ENCODE data around the gene THBS4. TPM values are rescaled to one million over a fixed set of nuclear protein-coding genes. Genes with fewer than 3 reads are reported as not detected.

THBS4 gene
- total RNA-seq, 1 experiment from 2014 or later = 6.6 TPM

DNA sequence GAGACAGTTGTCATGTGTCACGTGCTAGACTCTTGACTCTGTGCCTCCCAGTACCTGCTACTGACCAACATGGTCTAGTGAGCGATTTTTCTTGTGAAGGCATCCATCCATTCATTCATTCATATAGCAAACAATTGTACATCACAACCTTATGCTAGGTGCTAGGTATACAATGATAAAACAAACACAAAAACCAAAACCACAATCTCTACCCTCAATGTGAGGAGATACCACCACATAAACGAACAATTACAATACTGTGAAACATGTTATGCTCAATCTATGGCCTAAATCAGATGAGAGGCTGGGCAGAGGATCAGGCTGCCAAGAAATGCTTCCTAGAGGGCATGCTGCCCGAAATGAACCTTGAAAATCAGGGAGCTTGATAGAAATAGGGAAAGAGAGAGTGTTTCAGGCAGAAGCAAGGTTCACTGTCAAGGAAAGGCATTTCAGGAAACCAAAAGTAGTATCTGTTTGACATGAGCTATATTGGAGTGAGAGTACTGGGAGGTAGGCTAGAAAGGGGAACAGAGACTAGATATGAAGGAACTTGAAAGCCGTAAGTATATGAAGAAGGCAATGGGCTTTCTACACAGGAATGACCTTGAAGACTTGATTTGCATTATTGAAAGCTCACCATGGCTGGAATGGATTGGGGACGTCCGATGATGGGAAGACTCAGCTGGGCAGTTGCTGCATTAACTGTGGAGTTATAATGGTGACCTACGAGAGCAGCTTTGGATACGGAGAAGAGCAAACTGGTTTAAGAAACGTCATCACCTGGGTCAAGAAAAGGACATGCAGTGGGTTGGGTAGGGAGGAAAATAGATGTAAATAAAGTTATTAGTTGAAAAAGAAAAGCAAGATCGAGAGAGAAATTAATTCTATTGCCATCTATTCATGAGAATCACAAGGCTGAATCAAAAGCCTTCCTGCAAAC, 90.1 kb downstream of the THBS4 start:
- H2AFZ ChIP-seq = no peak overlapping the region
- H3K79me2 ChIP-seq (ENCODE audit: low read depth) = no peaks in the 10 kb centered on the region
- H3K27me3 ChIP-seq (ENCODE audit: insufficient read depth, low read depth) = no peaks in the 10 kb centered on the region
- H3K4me2 ChIP-seq = no peak overlapping the region
- H3K9me2 ChIP-seq (ENCODE audit: insufficient read depth) = no peaks in the 10 kb centered on the region
- TF ChIP-seq CTCF (conservative IDR thresholded peaks at IDR 0.05) = no peak
- TF ChIP-seq EZH2 (IDR thresholded peaks at IDR 0.05; ENCODE audit: low read depth) = no peak
- intact Hi-C loops (cut with micrococcal nuclease; ENCODE audit: unreplicated experiment) = no loop called here
- no TSS peak for BruUV-seq (replicated peaks)
- ChIA-PET CTCF (interaction anchor here (0.6 to 1.0 kb wide), 2 partner anchors 56 to 182 kb away, joined by 3 to 4 read pairs; no protein-coding TSS in a partner anchor), POLR2A (ENCODE audit: unreplicated experiment) (interaction anchor here (0.6 kb wide), 3 partner anchors 21 to 166 kb away, joined by 3 to 8 read pairs (median 8); no protein-coding TSS in a partner anchor)
- DNase-seq = no peak
- H3K4me3 ChIP-seq = no peak overlapping the region
- H3K36me3 ChIP-seq (ENCODE audit: low read depth) = 0 out of 2 replicates have a peak, but pooled peaks cover 4% of the 10 kb centered on the region
- H4K20me1 ChIP-seq (ENCODE audit: insufficient read depth) = no peaks in the 10 kb centered on the region
- no peaks in the 10 kb centered on the region; the same call in 1 of the 2 replicates for H3K9me3 ChIP-seq (ENCODE audit: insufficient read depth, low read depth)
- H3K4me1 ChIP-seq (replicated peaks; ENCODE audit: insufficient read depth) = no peaks in the 10 kb centered on the region
- no peak overlapping the region for H3K27ac ChIP-seq
- H3F3A ChIP-seq (ENCODE audit: insufficient read depth, low read depth) = no peaks in the 10 kb centered on the region; the same call in 1 of the 2 replicates

DNA sequence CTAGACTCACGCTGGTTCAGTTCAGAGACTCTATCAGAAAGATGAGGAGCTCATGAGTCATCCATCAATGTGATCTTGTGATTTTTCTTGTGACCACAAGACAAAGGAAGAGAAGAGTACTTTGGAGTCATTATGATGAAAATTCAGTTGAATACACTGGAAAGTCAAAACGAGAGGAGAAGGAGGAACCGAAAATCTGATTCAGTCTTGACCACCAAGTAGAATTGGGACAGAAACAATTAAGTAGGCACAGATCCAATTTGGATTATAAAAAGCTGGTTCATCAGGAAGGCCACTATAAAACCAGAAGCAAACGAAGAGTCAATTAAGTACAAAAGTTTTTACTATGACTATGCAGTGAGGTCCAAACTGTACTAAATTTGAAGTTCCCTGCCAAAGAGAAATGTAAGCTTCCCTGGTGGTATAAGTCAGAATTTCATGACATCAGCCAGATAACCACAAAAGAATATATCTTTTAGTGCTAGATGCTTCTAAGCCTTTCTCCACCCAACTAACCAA, 90.9 kb downstream of the THBS4 start:
- POLR2A ChIA-PET (ENCODE audit: unreplicated experiment) = interaction anchor here (0.5 to 0.6 kb wide), 4 partner anchors 22 to 205 kb away, joined by 3 to 8 read pairs (median 7); no protein-coding TSS in a partner anchor
- H3K4me2 ChIP-seq = no peak overlapping the region
- H3K36me3 ChIP-seq (ENCODE audit: low read depth) = 0 out of 2 replicates have a peak, but pooled peaks cover 4% of the 10 kb centered on the region
- no peaks in the 10 kb centered on the region for H4K20me1 ChIP-seq (ENCODE audit: insufficient read depth)
- DNase-seq = no peak
- H3F3A ChIP-seq (ENCODE audit: insufficient read depth, low read depth) = no peaks in the 10 kb centered on the region; the same call in 1 of the 2 replicates
- CTCF ChIA-PET = interaction anchor here (0.6 to 1.0 kb wide), 2 partner anchors 55 to 181 kb away, joined by 3 to 4 read pairs; no protein-coding TSS in a partner anchor
- H3K4me3 ChIP-seq = no peak overlapping the region
- no peaks in the 10 kb centered on the region for H3K4me1 ChIP-seq (replicated peaks; ENCODE audit: insufficient read depth)
- H3K9me3 ChIP-seq (ENCODE audit: insufficient read depth, low read depth) = no peaks in the 10 kb centered on the region; the same call in 1 of the 2 replicates
- TF ChIP-seq CTCF (conservative IDR thresholded peaks at IDR 0.05) (no peak), EZH2 (IDR thresholded peaks at IDR 0.05; ENCODE audit: low read depth) (no peak)
- H3K27ac ChIP-seq = no peak overlapping the region
- no peak overlapping the region for H2AFZ ChIP-seq
- no peaks in the 10 kb centered on the region for H3K27me3 ChIP-seq (ENCODE audit: insufficient read depth, low read depth)
- H3K79me2 ChIP-seq (ENCODE audit: low read depth) = no peaks in the 10 kb centered on the region
- intact Hi-C loops (cut with micrococcal nuclease; ENCODE audit: unreplicated experiment) = no loop called here
- H3K9me2 ChIP-seq (ENCODE audit: insufficient read depth) = no peaks in the 10 kb centered on the region
- no TSS peak for BruUV-seq (replicated peaks)

DNA sequence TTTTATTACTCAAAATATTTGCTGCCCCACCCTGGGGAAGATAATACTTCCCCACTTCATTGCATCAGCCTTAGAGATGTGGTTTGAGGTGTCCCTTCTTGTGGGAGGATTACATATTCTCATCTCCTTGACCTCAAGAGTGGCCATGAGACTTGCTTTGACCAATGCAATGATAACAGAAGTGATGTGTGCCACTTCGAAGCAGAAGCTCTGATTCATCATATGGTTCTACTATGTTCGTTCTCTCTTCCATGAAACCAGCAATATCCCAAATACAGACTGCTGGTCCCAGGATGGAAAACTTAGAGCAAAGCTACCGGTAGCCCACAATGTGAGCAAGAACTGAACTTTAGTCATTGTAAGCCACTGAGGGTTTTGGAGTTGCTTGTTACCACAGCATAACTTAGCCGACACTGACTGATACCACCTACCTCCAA, 92.0 kb downstream of the THBS4 start:
- Histone ChIP-seq H3K9me2 (ENCODE audit: insufficient read depth) (no peaks in the 10 kb centered on the region), H3K4me2 (no peak overlapping the region), H3K36me3 (ENCODE audit: low read depth) (0 out of 2 replicates have a peak, but pooled peaks cover 4% of the 10 kb centered on the region), H3K79me2 (ENCODE audit: low read depth) (no peaks in the 10 kb centered on the region), H3F3A (ENCODE audit: insufficient read depth, low read depth) (no peaks in the 10 kb centered on the region; the same call in 1 of the 2 replicates), H3K27ac (no peak overlapping the region), H3K9me3 (ENCODE audit: insufficient read depth, low read depth) (no peaks in the 10 kb centered on the region; the same call in 1 of the 2 replicates), H3K4me1 (replicated peaks; ENCODE audit: insufficient read depth) (no peaks in the 10 kb centered on the region), H4K20me1 (ENCODE audit: insufficient read depth) (no peaks in the 10 kb centered on the region), H2AFZ (no peak overlapping the region), H3K27me3 (ENCODE audit: insufficient read depth, low read depth) (no peaks in the 10 kb centered on the region), H3K4me3 (no peak overlapping the region)
- intact Hi-C loops (cut with micrococcal nuclease; ENCODE audit: unreplicated experiment) = no loop called here
- no TSS peak for BruUV-seq (replicated peaks)
- POLR2A ChIA-PET (ENCODE audit: unreplicated experiment) = no interaction called here
- DNase-seq = no peak
- TF ChIP-seq CTCF (conservative IDR thresholded peaks at IDR 0.05) = no peak
- no peak for TF ChIP-seq EZH2 (IDR thresholded peaks at IDR 0.05; ENCODE audit: low read depth)
- CTCF ChIA-PET = no interaction called here
